ENCODE results near the gene PPT2. TPM values are rescaled to one million over a fixed set of nuclear protein-coding genes. Genes with fewer than 3 reads are reported as not detected.
"Not testable (repeated sequence)": the region's sequence is repeated elsewhere in the genome, so short reads cannot be mapped to it uniquely, and the experiment has no call there.

The PPT2 gene
- polyA plus RNA-seq, 1 donor from 2014 or later = 330 TPM

- not testable (repeated sequence) for H3K27ac ChIP-seq (ENCODE audit: low read length); H4K20me1 ChIP-seq (ENCODE audit: insufficient read depth); H3K4me3 ChIP-seq (ENCODE audit: low read length); H3K9me3 ChIP-seq (ENCODE audit: low read length); H3K4me2 ChIP-seq (ENCODE audit: low read length); H3K79me2 ChIP-seq (replicated peaks; ENCODE audit: insufficient read depth, low read length); H3K9me2 ChIP-seq (ENCODE audit: insufficient read depth, low read length); H3K36me3 ChIP-seq (ENCODE audit: insufficient read depth, low read length); H3K27me3 ChIP-seq (ENCODE audit: insufficient read depth, low read depth, low read length); H3F3A ChIP-seq (ENCODE audit: insufficient read depth, low read length, poor library complexity, severe bottlenecking); H3K9ac ChIP-seq (ENCODE audit: low read length); H2AFZ ChIP-seq (ENCODE audit: low read depth, low read length)
These were observed 57.5 kb downstream of the PPT2 start for GRCh38 chr6:32211432-32211831.

DNA sequence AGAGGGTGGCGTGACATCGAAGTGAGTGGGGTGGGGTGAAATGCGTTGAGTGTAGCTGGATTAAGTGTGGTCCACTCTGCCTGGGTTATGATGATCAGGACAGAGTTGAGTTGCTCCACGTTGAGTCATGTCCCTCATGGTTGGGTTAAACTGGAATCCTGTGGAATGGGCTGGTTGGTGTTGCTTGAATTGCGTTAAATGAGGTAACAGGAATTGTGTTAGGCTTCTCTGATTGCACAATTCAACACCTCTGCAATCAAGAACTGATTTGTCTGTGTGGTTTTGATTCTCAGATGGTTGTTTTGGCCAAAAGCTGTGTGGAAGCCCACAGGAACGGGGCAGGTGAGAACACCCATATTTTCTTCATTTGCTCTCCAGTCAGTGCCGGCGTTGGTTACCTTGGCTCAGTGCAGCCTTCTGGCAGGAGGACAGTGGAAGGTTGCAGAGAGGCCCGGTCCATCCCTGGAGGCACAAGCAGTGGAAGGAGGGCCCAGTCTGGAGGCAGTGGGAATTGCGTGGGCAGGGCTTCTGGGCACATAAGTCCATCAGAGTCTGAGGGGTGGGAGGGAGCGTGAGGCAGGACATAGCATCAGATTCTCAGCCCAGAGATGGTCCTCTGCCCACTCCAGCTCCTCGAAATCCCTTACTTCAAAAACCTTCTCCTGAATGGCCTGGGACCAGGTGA lies 58.3 kb downstream of the PPT2 start:
- Histone ChIP-seq H4K20me1 (ENCODE audit: insufficient read depth) (no peaks in the 10 kb centered on the region), H3F3A (ENCODE audit: insufficient read depth, low read length, poor library complexity, severe bottlenecking) (no peaks in the 10 kb centered on the region), H2AFZ (ENCODE audit: low read depth, low read length) (no peak overlapping the region), H3K36me3 (ENCODE audit: insufficient read depth, low read length) (no peaks in the 10 kb centered on the region), H3K9me3 (ENCODE audit: low read length) (no peaks in the 10 kb centered on the region), H3K4me2 (ENCODE audit: low read length) (no peak overlapping the region), H3K79me2 (replicated peaks; ENCODE audit: insufficient read depth, low read length) (no peaks in the 10 kb centered on the region), H3K27me3 (ENCODE audit: insufficient read depth, low read depth, low read length) (no peaks in the 10 kb centered on the region), H3K27ac (ENCODE audit: low read length) (no peak overlapping the region), H3K4me3 (ENCODE audit: low read length) (no peak overlapping the region), H3K9ac (ENCODE audit: low read length) (no peak overlapping the region), H3K9me2 (ENCODE audit: insufficient read depth, low read length) (no peaks in the 10 kb centered on the region)
- TF ChIP-seq EP300 (conservative IDR thresholded peaks at IDR 0.05; ENCODE audit: poor library complexity, severe bottlenecking) (no peak), SMC3 (conservative IDR thresholded peaks at IDR 0.05; ENCODE audit: poor library complexity) (no peak), TAF1 (IDR thresholded peaks at IDR 0.05; ENCODE audit: low read depth) (no peak), POLR2AphosphoS5 (IDR thresholded peaks at IDR 0.05) (no peak), RAD21 (conservative IDR thresholded peaks at IDR 0.05) (no peak), EZH2 (IDR thresholded peaks at IDR 0.05; ENCODE audit: borderline replicate concordance, insufficient read depth, low read length, poor library complexity, severe bottlenecking) (no peak), MXI1 (conservative IDR thresholded peaks at IDR 0.05; ENCODE audit: poor library complexity, severe bottlenecking) (no peak), CTCF (IDR thresholded peaks at IDR 0.05; ENCODE audit: poor library complexity, severe bottlenecking) (no peak)
- TF ChIP-seq, protein P1, sequence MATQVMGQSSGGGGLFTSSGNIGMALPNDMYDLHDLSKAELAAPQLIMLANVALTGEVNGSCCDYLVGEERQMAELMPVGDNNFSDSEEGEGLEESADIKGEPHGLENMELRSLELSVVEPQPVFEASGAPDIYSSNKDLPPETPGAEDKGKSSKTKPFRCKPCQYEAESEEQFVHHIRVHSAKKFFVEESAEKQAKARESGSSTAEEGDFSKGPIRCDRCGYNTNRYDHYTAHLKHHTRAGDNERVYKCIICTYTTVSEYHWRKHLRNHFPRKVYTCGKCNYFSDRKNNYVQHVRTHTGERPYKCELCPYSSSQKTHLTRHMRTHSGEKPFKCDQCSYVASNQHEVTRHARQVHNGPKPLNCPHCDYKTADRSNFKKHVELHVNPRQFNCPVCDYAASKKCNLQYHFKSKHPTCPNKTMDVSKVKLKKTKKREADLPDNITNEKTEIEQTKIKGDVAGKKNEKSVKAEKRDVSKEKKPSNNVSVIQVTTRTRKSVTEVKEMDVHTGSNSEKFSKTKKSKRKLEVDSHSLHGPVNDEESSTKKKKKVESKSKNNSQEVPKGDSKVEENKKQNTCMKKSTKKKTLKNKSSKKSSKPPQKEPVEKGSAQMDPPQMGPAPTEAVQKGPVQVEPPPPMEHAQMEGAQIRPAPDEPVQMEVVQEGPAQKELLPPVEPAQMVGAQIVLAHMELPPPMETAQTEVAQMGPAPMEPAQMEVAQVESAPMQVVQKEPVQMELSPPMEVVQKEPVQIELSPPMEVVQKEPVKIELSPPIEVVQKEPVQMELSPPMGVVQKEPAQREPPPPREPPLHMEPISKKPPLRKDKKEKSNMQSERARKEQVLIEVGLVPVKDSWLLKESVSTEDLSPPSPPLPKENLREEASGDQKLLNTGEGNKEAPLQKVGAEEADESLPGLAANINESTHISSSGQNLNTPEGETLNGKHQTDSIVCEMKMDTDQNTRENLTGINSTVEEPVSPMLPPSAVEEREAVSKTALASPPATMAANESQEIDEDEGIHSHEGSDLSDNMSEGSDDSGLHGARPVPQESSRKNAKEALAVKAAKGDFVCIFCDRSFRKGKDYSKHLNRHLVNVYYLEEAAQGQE (IDR thresholded peaks at IDR 0.05; ENCODE audit: borderline replicate concordance) = no peak

Small RNAs within 50 kb of the gene (small RNA-seq; reads per million reads assigned to genes)
- gene AL662884.1 (0 reads per million in 3 experiments), gene MIR6833 (0 to 1.2 (median 0.03) reads per million in 3 experiments)

Other genes starting within 250 kb of the PPT2 start
- 1.2 and 1.5 TPM in 2 replicates for gene C2, start 226.4 kb upstream of the PPT2 start, polyA plus RNA-seq
- 0.97 TPM in 1 of 2 replicates, not detected in the other for gene CFB, start 208.0 kb upstream of the PPT2 start, polyA plus RNA-seq
- gene NELFE, start 195.2 kb upstream of the PPT2 start, polyA plus RNA-seq = 103 and 117 TPM in 2 replicates
- 48.2 and 51.7 TPM in 2 replicates for gene SKIC2, start 195.0 kb upstream of the PPT2 start, polyA plus RNA-seq
- gene DXO, start 182.0 kb upstream of the PPT2 start, polyA plus RNA-seq = 20.0 and 29.2 TPM in 2 replicates
- gene C4A, start 172.1 kb upstream of the PPT2 start, polyA plus RNA-seq = 4.4 and 7.2 TPM in 2 replicates
- 4.4 and 4.6 TPM in 2 replicates for gene C4B, start 139.3 kb upstream of the PPT2 start, polyA plus RNA-seq
- 1.9 and 4.5 TPM in 2 replicates for gene CYP21A2, start 115.7 kb upstream of the PPT2 start, polyA plus RNA-seq
- 3.3 and 3.6 TPM in 2 replicates for gene TNXB, start 44.8 kb upstream of the PPT2 start, polyA plus RNA-seq
- gene ATF6B, start 25.9 kb upstream of the PPT2 start, polyA plus RNA-seq = 44.3 and 49.3 TPM in 2 replicates
- gene FKBPL, start 23.9 kb upstream of the PPT2 start, polyA plus RNA-seq = 8.6 and 10.9 TPM in 2 replicates
- gene PRRT1, start 2.2 kb upstream of the PPT2 start, polyA plus RNA-seq = 0.22 TPM in 1 of 2 replicates, not detected in the other
- 22.1 and 22.4 TPM in 2 replicates for gene EGFL8, start 10.5 kb downstream of the PPT2 start, polyA plus RNA-seq
- gene AGPAT1, start 21.9 kb downstream of the PPT2 start, polyA plus RNA-seq = 24.7 and 28.4 TPM in 2 replicates
- gene RNF5, start 24.3 kb downstream of the PPT2 start, polyA plus RNA-seq = 342 and 369 TPM in 2 replicates
- gene AGER, start 30.1 kb downstream of the PPT2 start, polyA plus RNA-seq = 7.2 and 7.5 TPM in 2 replicates
- 53.2 and 78.7 TPM in 2 replicates for gene PBX2, start 36.1 kb downstream of the PPT2 start, polyA plus RNA-seq
- 0.88 and 1.2 TPM in 2 replicates for gene GPSM3, start 38.5 kb downstream of the PPT2 start, polyA plus RNA-seq
- gene NOTCH4, start 69.9 kb downstream of the PPT2 start, polyA plus RNA-seq = 5.5 and 5.7 TPM in 2 replicates
- not detected in 2 replicates for gene TSBP1, start 217.8 kb downstream of the PPT2 start, polyA plus RNA-seq

Measured in neural cell (in vitro differentiated cells).